Fibroblast of skin of left biceps (primary cell): ENCODE data around the gene PPP1R7.

Experiments
- DNase-seq, 2 experiments: peaks; one replicate each; pipeline ENCODE4 v3.0.0-alpha.2; 2013; ENCODE audit warnings: low read depth in 2 of 2

The PPP1R7 gene

GRCh38 chr2:241140445-241140840 lies 9.8 kb upstream of the PPP1R7 start:
- DNase-seq, result no peak

- no peak for DNase-seq
These were observed 9.0 kb upstream of the PPP1R7 start for GRCh38 chr2:241141214-241141770.

GRCh38 chr2:241142063-241142462 lies 8.2 kb upstream of the PPP1R7 start:
- DNase-seq, result no peak

- no peak for DNase-seq
These were observed 7.7 kb upstream of the PPP1R7 start for GRCh38 chr2:241142593-241142992.

GRCh38 chr2:241146286-241146685 lies 4.0 kb upstream of the PPP1R7 start:
- no peak for DNase-seq

GRCh38 chr2:241147336-241147735 lies 2.9 kb upstream of the PPP1R7 start:
- DNase-seq, result no peak

GRCh38 chr2:241148239-241148638 lies 2.0 kb upstream of the PPP1R7 start:
- no peak for DNase-seq

- peak; percentile 62 to 65 for DNase-seq
These were observed 1.2 kb upstream of the PPP1R7 start, which contains the start of gene PASK for GRCh38 chr2:241148891-241149674. Gene PASK (minus strand): TSS chr2:241149472. CDS start chr2:241143032, 6,440 bp downstream.

GRCh38 chr2:241149675-241149924 lies 667 bp upstream of the PPP1R7 start:
- no peak for DNase-seq

- no peak for DNase-seq
These were observed 628 bp downstream of the PPP1R7 start for GRCh38 chr2:241150660-241151530.

- DNase-seq, result no peak
These were observed 1.8 kb downstream of the PPP1R7 start for GRCh38 chr2:241151934-241152660.

GRCh38 chr2:241153616-241154015 lies 3.3 kb downstream of the PPP1R7 start:
- DNase-seq, result no peak

- no peak for DNase-seq
These were observed 4.6 kb downstream of the PPP1R7 start for GRCh38 chr2:241154915-241155314.

- DNase-seq, result no peak
These were observed 5.7 kb downstream of the PPP1R7 start for GRCh38 chr2:241155936-241156335.

GRCh38 chr2:241156971-241157441 lies 6.7 kb downstream of the PPP1R7 start:
- DNase-seq, result no peak

- no peak for DNase-seq
These were observed 7.7 kb downstream of the PPP1R7 start for GRCh38 chr2:241157841-241158545.

GRCh38 chr2:241158546-241158900 lies 8.3 kb downstream of the PPP1R7 start:
- DNase-seq, result no peak

- DNase-seq, result no peak
These were observed 8.8 kb downstream of the PPP1R7 start for GRCh38 chr2:241159116-241159515.

- DNase-seq, result no peak
These were observed 10.1 kb downstream of the PPP1R7 start for GRCh38 chr2:241160318-241160717.

- DNase-seq, result no peak
These were observed 11.5 kb downstream of the PPP1R7 start for GRCh38 chr2:241161646-241162281.

- DNase-seq, result no peak
These were observed 13.4 kb downstream of the PPP1R7 start for GRCh38 chr2:241163601-241164118.
